Measurements from ENCODE around the gene FLACC1.

The FLACC1 gene

GRCh38 chr2:201349601-201350000 lies 7.5 kb downstream of the FLACC1 start:
- H3K27me3 ChIP-seq (ENCODE audit: insufficient read depth, insufficient read length) = no peaks in the 10 kb centered on the region
- peaks cover 5% of the 10 kb centered on the region for H3K4me1 ChIP-seq (ENCODE audit: insufficient read depth, insufficient read length)
- TF ChIP-seq YY1 (IDR thresholded peaks at IDR 0.05; ENCODE audit: insufficient read depth, insufficient read length) (no peak), SUZ12 (IDR thresholded peaks at IDR 0.05; ENCODE audit: extremely low read depth, insufficient read depth, insufficient read length) (no peak)
- no peak overlapping the region for H3K9ac ChIP-seq (ENCODE audit: insufficient read length, low read depth)
- no peak overlapping the region for H3K4me3 ChIP-seq (ENCODE audit: insufficient read length, low read depth)
- no peaks in the 10 kb centered on the region; the same call in 1 of the 2 replicates for H3K9me3 ChIP-seq (ENCODE audit: insufficient read depth, low read length)
- no peaks in the 10 kb centered on the region for H3K36me3 ChIP-seq (ENCODE audit: insufficient read depth, insufficient read length, low read length)
- no peak for DNase-seq (ENCODE audit: low read depth, low spot score)

GRCh38 chr2:201348758-201349157 lies 8.4 kb downstream of the FLACC1 start:
- H3K9me3 ChIP-seq (ENCODE audit: insufficient read depth, low read length) = no peaks in the 10 kb centered on the region
- no peak overlapping the region for H3K9ac ChIP-seq (ENCODE audit: insufficient read length, low read depth)
- H3K4me1 ChIP-seq (ENCODE audit: insufficient read depth, insufficient read length) = peaks cover 5% of the 10 kb centered on the region
- no peaks in the 10 kb centered on the region for H3K27me3 ChIP-seq (ENCODE audit: insufficient read depth, insufficient read length)
- no peak for DNase-seq (ENCODE audit: low read depth, low spot score)
- H3K4me3 ChIP-seq (ENCODE audit: insufficient read length, low read depth) = no peak overlapping the region
- no peak for TF ChIP-seq ZNF274 (IDR thresholded peaks at IDR 0.05; ENCODE audit: low read depth, low read length)
- no peak for TF ChIP-seq SUZ12 (IDR thresholded peaks at IDR 0.05; ENCODE audit: extremely low read depth, insufficient read depth, insufficient read length)
- no peak for TF ChIP-seq YY1 (IDR thresholded peaks at IDR 0.05; ENCODE audit: insufficient read depth, insufficient read length)
- H3K36me3 ChIP-seq (ENCODE audit: insufficient read depth, insufficient read length, low read length) = no peaks in the 10 kb centered on the region

- no peak for DNase-seq (ENCODE audit: low read depth, low spot score)
- no peak for TF ChIP-seq SUZ12 (IDR thresholded peaks at IDR 0.05; ENCODE audit: extremely low read depth, insufficient read depth, insufficient read length)
- no peak for TF ChIP-seq YY1 (IDR thresholded peaks at IDR 0.05; ENCODE audit: insufficient read depth, insufficient read length)
- no peak for TF ChIP-seq ZNF274 (IDR thresholded peaks at IDR 0.05; ENCODE audit: low read depth, low read length)
- no peak overlapping the region for H3K4me3 ChIP-seq (ENCODE audit: insufficient read length, low read depth)
Observed at GRCh38 chr2:201347138-201347537, 10.0 kb downstream of the FLACC1 start.

GRCh38 chr2:201345625-201346213 lies 11.4 kb downstream of the FLACC1 start:
- H3K9me3 ChIP-seq (ENCODE audit: insufficient read depth, low read length) = no peaks in the 10 kb centered on the region

More at GRCh38 chr2:201347138-201347537, 10.0 kb downstream of the FLACC1 start:
- H3K4me1 ChIP-seq (ENCODE audit: insufficient read depth, insufficient read length) = peaks cover 5% of the 10 kb centered on the region
- H3K9me3 ChIP-seq (ENCODE audit: insufficient read depth, low read length) = no peaks in the 10 kb centered on the region
- H3K27me3 ChIP-seq (ENCODE audit: insufficient read depth, insufficient read length) = no peaks in the 10 kb centered on the region
- no peak overlapping the region for H3K9ac ChIP-seq (ENCODE audit: insufficient read length, low read depth)
- no peaks in the 10 kb centered on the region for H3K36me3 ChIP-seq (ENCODE audit: insufficient read depth, insufficient read length, low read length)

GRCh38 chr2:201344663-201345366 lies 12.3 kb downstream of the FLACC1 start:
- DNase-seq (ENCODE audit: low read depth, low spot score) = no peak
- TF ChIP-seq SUZ12 (IDR thresholded peaks at IDR 0.05; ENCODE audit: extremely low read depth, insufficient read depth, insufficient read length) (no peak), YY1 (IDR thresholded peaks at IDR 0.05; ENCODE audit: insufficient read depth, insufficient read length) (no peak), ZNF274 (IDR thresholded peaks at IDR 0.05; ENCODE audit: low read depth, low read length) (no peak)
- Histone ChIP-seq H3K4me3 (ENCODE audit: insufficient read length, low read depth) (no peak overlapping the region), H3K27me3 (ENCODE audit: insufficient read depth, insufficient read length) (no peaks in the 10 kb centered on the region), H3K4me1 (ENCODE audit: insufficient read depth, insufficient read length) (peaks cover 5% of the 10 kb centered on the region), H3K9ac (ENCODE audit: insufficient read length, low read depth) (no peak overlapping the region), H3K9me3 (ENCODE audit: insufficient read depth, low read length) (no peaks in the 10 kb centered on the region), H3K36me3 (ENCODE audit: insufficient read depth, insufficient read length, low read length) (no peaks in the 10 kb centered on the region)

More at GRCh38 chr2:201345625-201346213, 11.4 kb downstream of the FLACC1 start:
- DNase-seq (ENCODE audit: low read depth, low spot score) = no peak
- H3K36me3 ChIP-seq (ENCODE audit: insufficient read depth, insufficient read length, low read length) = no peaks in the 10 kb centered on the region
- H3K27me3 ChIP-seq (ENCODE audit: insufficient read depth, insufficient read length) = no peaks in the 10 kb centered on the region
- H3K4me1 ChIP-seq (ENCODE audit: insufficient read depth, insufficient read length) = peaks cover 5% of the 10 kb centered on the region
- no peak overlapping the region for H3K4me3 ChIP-seq (ENCODE audit: insufficient read length, low read depth)
- no peak overlapping the region for H3K9ac ChIP-seq (ENCODE audit: insufficient read length, low read depth)
- TF ChIP-seq YY1 (IDR thresholded peaks at IDR 0.05; ENCODE audit: insufficient read depth, insufficient read length) (no peak), ZNF274 (IDR thresholded peaks at IDR 0.05; ENCODE audit: low read depth, low read length) (no peak), SUZ12 (IDR thresholded peaks at IDR 0.05; ENCODE audit: extremely low read depth, insufficient read depth, insufficient read length) (no peak)

GRCh38 chr2:201343559-201343958 lies 13.6 kb downstream of the FLACC1 start:
- Histone ChIP-seq H3K9ac (ENCODE audit: insufficient read length, low read depth) (no peak overlapping the region), H3K4me3 (ENCODE audit: insufficient read length, low read depth) (no peak overlapping the region), H3K9me3 (ENCODE audit: insufficient read depth, low read length) (no peaks in the 10 kb centered on the region), H3K36me3 (ENCODE audit: insufficient read depth, insufficient read length, low read length) (no peaks in the 10 kb centered on the region), H3K27me3 (ENCODE audit: insufficient read depth, insufficient read length) (no peaks in the 10 kb centered on the region), H3K4me1 (ENCODE audit: insufficient read depth, insufficient read length) (no peaks in the 10 kb centered on the region)
- DNase-seq (ENCODE audit: low read depth, low spot score) = no peak
- no peak for TF ChIP-seq SUZ12 (IDR thresholded peaks at IDR 0.05; ENCODE audit: extremely low read depth, insufficient read depth, insufficient read length)
- TF ChIP-seq ZNF274 (IDR thresholded peaks at IDR 0.05; ENCODE audit: low read depth, low read length) = no peak
- no peak for TF ChIP-seq YY1 (IDR thresholded peaks at IDR 0.05; ENCODE audit: insufficient read depth, insufficient read length)

- no peaks in the 10 kb centered on the region for H3K4me1 ChIP-seq (ENCODE audit: insufficient read depth, insufficient read length)
- H3K9me3 ChIP-seq (ENCODE audit: insufficient read depth, low read length) = no peaks in the 10 kb centered on the region
- H3K36me3 ChIP-seq (ENCODE audit: insufficient read depth, insufficient read length, low read length) = no peaks in the 10 kb centered on the region
- DNase-seq (ENCODE audit: low read depth, low spot score) = no peak
- no peak overlapping the region for H3K4me3 ChIP-seq (ENCODE audit: insufficient read length, low read depth)
- no peak overlapping the region for H3K9ac ChIP-seq (ENCODE audit: insufficient read length, low read depth)
- H3K27me3 ChIP-seq (ENCODE audit: insufficient read depth, insufficient read length) = no peaks in the 10 kb centered on the region
- TF ChIP-seq YY1 (IDR thresholded peaks at IDR 0.05; ENCODE audit: insufficient read depth, insufficient read length) = no peak
- no peak for TF ChIP-seq ZNF274 (IDR thresholded peaks at IDR 0.05; ENCODE audit: low read depth, low read length)
- TF ChIP-seq SUZ12 (IDR thresholded peaks at IDR 0.05; ENCODE audit: extremely low read depth, insufficient read depth, insufficient read length) = no peak
Observed at GRCh38 chr2:201342923-201343322, 14.2 kb downstream of the FLACC1 start.

Measured in NT2/D1 (cell line).